ENCODE measurements around the gene NIPBL.

GRCh38 chr5:36988396-36988795, 111.8 kb downstream of the NIPBL start:
- TF ChIP-seq GATA2 (IDR thresholded peaks at IDR 0.05; ENCODE audit: low read depth, low read length): no peak
- no peak for TF ChIP-seq GATA3 (IDR thresholded peaks at IDR 0.05; ENCODE audit: low read depth, low read length)

Data from SH-SY5Y (cell line).